Measurements from ENCODE around the gene PSMB7. TPM values are rescaled to one million over a fixed set of nuclear protein-coding genes. Genes with fewer than 3 reads are reported as not detected.

PSMB7 gene
- polyA plus RNA-seq, 1 of the 3 experiments (the other 2 are of a cell fraction), result 357 TPM

- Histone ChIP-seq H3K79me2 (ENCODE audit: insufficient read depth) (peaks cover 13% of the 10 kb centered on the region; the same call in 1 of the 2 replicates), H3K9me3 (no peaks in the 10 kb centered on the region), H3K27me3 (ENCODE audit: insufficient read depth) (no peaks in the 10 kb centered on the region), H4K20me1 (ENCODE audit: insufficient read depth) (no peaks in the 10 kb centered on the region), H3K9me2 (no peaks in the 10 kb centered on the region), H3F3A (replicated peaks; ENCODE audit: insufficient read depth) (peaks cover 7% of the 10 kb centered on the region), H2AFZ (ENCODE audit: low read depth) (no peak overlapping the region), H3K4me2 (no peak overlapping the region), H3K27ac (ENCODE audit: low read depth in 2 of 2, low read length in 1 of 2) (no peak overlapping the region), H3K9ac (no peak overlapping the region), H3K4me1 (ENCODE audit: control insufficient read depth in 1 of 2, insufficient read depth in 2 of 2, low read depth in 1 of 2, low read length in 1 of 2) (no peaks in the 10 kb centered on the region; a peak in 1 of 4 replicates), H3K4me3 (ENCODE audit: low read depth in 2 of 2, low read length in 1 of 2) (no peak overlapping the region), H3K36me3 (replicated peaks in 1 of 2; ENCODE audit: control insufficient read depth in 1 of 2, insufficient read depth in 2 of 2, low read length in 1 of 2) (peaks cover 25 to 35% of the 10 kb centered on the region in 2 experiments)
- WGBS (ENCODE audit: low lambda C conversion rate), result 94% methylated on average over 15 of the region's 18 CpGs
- TF ChIP-seq, protein P1, sequence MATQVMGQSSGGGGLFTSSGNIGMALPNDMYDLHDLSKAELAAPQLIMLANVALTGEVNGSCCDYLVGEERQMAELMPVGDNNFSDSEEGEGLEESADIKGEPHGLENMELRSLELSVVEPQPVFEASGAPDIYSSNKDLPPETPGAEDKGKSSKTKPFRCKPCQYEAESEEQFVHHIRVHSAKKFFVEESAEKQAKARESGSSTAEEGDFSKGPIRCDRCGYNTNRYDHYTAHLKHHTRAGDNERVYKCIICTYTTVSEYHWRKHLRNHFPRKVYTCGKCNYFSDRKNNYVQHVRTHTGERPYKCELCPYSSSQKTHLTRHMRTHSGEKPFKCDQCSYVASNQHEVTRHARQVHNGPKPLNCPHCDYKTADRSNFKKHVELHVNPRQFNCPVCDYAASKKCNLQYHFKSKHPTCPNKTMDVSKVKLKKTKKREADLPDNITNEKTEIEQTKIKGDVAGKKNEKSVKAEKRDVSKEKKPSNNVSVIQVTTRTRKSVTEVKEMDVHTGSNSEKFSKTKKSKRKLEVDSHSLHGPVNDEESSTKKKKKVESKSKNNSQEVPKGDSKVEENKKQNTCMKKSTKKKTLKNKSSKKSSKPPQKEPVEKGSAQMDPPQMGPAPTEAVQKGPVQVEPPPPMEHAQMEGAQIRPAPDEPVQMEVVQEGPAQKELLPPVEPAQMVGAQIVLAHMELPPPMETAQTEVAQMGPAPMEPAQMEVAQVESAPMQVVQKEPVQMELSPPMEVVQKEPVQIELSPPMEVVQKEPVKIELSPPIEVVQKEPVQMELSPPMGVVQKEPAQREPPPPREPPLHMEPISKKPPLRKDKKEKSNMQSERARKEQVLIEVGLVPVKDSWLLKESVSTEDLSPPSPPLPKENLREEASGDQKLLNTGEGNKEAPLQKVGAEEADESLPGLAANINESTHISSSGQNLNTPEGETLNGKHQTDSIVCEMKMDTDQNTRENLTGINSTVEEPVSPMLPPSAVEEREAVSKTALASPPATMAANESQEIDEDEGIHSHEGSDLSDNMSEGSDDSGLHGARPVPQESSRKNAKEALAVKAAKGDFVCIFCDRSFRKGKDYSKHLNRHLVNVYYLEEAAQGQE (IDR thresholded peaks at IDR 0.05; ENCODE audit: low read depth, low read length), result no peak
- TF ChIP-seq FOXJ3 (CRISPR knock-in tag; IDR thresholded peaks at IDR 0.05), result no peak
- TF ChIP-seq, protein P2, sequence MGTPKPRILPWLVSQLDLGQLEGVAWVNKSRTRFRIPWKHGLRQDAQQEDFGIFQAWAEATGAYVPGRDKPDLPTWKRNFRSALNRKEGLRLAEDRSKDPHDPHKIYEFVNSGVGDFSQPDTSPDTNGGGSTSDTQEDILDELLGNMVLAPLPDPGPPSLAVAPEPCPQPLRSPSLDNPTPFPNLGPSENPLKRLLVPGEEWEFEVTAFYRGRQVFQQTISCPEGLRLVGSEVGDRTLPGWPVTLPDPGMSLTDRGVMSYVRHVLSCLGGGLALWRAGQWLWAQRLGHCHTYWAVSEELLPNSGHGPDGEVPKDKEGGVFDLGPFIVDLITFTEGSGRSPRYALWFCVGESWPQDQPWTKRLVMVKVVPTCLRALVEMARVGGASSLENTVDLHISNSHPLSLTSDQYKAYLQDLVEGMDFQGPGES (IDR thresholded peaks at IDR 0.05; ENCODE audit: low read depth, low read length), result no peak
- TF ChIP-seq FOXM1 (IDR thresholded peaks at IDR 0.05; ENCODE audit: low read depth), result no peak
- no peak for TF ChIP-seq RAD21 (IDR thresholded peaks at IDR 0.05; ENCODE audit: low read length)
- TF ChIP-seq POLR2AphosphoS5 (IDR thresholded peaks at IDR 0.05; ENCODE audit: low read depth, low read length), result no peak
- ChIA-PET CTCF (interaction anchor here (1.3 to 8.2 kb wide), 5 partner anchors 11 to 197 kb away, joined by 3 to 55 read pairs (median 3); no protein-coding TSS in a partner anchor), POLR2A (no interaction called here)
- no peak for DNase-seq
Observed at GRCh38 chr9:124322618-124323432, 92.4 kb downstream of the PSMB7 start.

- ChIA-PET POLR2A (no interaction called here), CTCF (interaction anchor here (0.9 to 8.2 kb wide), 8 partner anchors 12 to 281 kb away, joined by 3 to 55 read pairs (median 3); no protein-coding TSS in a partner anchor)
- Histone ChIP-seq H2AFZ (ENCODE audit: low read depth) (no peak overlapping the region), H3K27ac (ENCODE audit: low read depth in 2 of 2, low read length in 1 of 2) (no peak overlapping the region), H3K4me3 (ENCODE audit: low read depth in 2 of 2, low read length in 1 of 2) (no peak overlapping the region), H3K9me2 (no peaks in the 10 kb centered on the region), H4K20me1 (ENCODE audit: insufficient read depth) (no peaks in the 10 kb centered on the region), H3F3A (replicated peaks; ENCODE audit: insufficient read depth) (peaks cover 7% of the 10 kb centered on the region), H3K36me3 (replicated peaks in 1 of 2; ENCODE audit: control insufficient read depth in 1 of 2, insufficient read depth in 2 of 2, low read length in 1 of 2) (peaks cover 29 to 30% of the 10 kb centered on the region in 2 experiments), H3K4me1 (ENCODE audit: control insufficient read depth in 1 of 2, insufficient read depth in 2 of 2, low read depth in 1 of 2, low read length in 1 of 2) (no peaks in the 10 kb centered on the region; a peak in 1 of 4 replicates), H3K79me2 (ENCODE audit: insufficient read depth) (peaks cover 13% of the 10 kb centered on the region; the same call in 1 of the 2 replicates), H3K9me3 (no peaks in the 10 kb centered on the region), H3K9ac (no peak overlapping the region), H3K4me2 (no peak overlapping the region), H3K27me3 (ENCODE audit: insufficient read depth) (no peaks in the 10 kb centered on the region)
- no peak for DNase-seq
- 78% methylated on average over 4 of the region's 4 CpGs for WGBS (ENCODE audit: low lambda C conversion rate)
- TF ChIP-seq JUND (IDR thresholded peaks at IDR 0.05), result no peak
- no peak for TF ChIP-seq RXRA (IDR thresholded peaks at IDR 0.05; ENCODE audit: borderline replicate concordance, low read depth)
- no peak for TF ChIP-seq SIN3A (IDR thresholded peaks at IDR 0.05; ENCODE audit: borderline replicate concordance, low read depth, low read length)
- TF ChIP-seq ELF1 (IDR thresholded peaks at IDR 0.05), result no peak
Observed at GRCh38 chr9:124321935-124322334, 93.3 kb downstream of the PSMB7 start.
